AG10803 (cell line): Measurements from ENCODE around the gene ITSN1.
"Not testable (repeated sequence)": the region's sequence is repeated elsewhere in the genome, so short reads cannot be mapped to it uniquely, and the experiment has no call there.

Experiments used
- DNase-seq: peaks from one replicate; pipeline ENCODE4 v3.0.0; 2010; ENCODE audit warnings: low read depth
- H3K4me3 ChIP-seq: 2 replicates; pipeline ENCODE4 v1.5.1; 2011; ENCODE audit warnings: mild to moderate bottlenecking, low read length, control low read depth
- CTCF ChIP-seq: conservative IDR thresholded peaks from 2 replicates; pipeline ENCODE4 v1.5.1; 2011; ENCODE audit warnings: mild to moderate bottlenecking, low read length, control low read depth, inconsistent platforms

ITSN1 gene

GRCh38 chr21:33857846-33858666 lies 215.8 kb downstream of the ITSN1 start:
- DNase-seq: no peak
- TF ChIP-seq CTCF: no peak
- no peak overlapping the region for H3K4me3 ChIP-seq

- DNase-seq: no peak
Measured at GRCh38 chr21:33858667-33859372, 216.5 kb downstream of the ITSN1 start.

GRCh38 chr21:33859373-33860102 lies 217.2 kb downstream of the ITSN1 start:
- H3K4me3 ChIP-seq: no peak overlapping the region
- TF ChIP-seq CTCF: no peak
- DNase-seq: no peak

More at GRCh38 chr21:33858667-33859372, 216.5 kb downstream of the ITSN1 start:
- no peak overlapping the region for H3K4me3 ChIP-seq
- TF ChIP-seq CTCF: no peak

GRCh38 chr21:33860332-33860879 lies 218.1 kb downstream of the ITSN1 start:
- TF ChIP-seq CTCF: no peak
- DNase-seq: no peak
- H3K4me3 ChIP-seq: no peak overlapping the region

- TF ChIP-seq CTCF: no peak
- no peak overlapping the region for H3K4me3 ChIP-seq
Measured at GRCh38 chr21:33861125-33861524, 218.8 kb downstream of the ITSN1 start.

GRCh38 chr21:33863191-33863590 lies 220.9 kb downstream of the ITSN1 start:
- not testable (repeated sequence) for DNase-seq

More at GRCh38 chr21:33861125-33861524, 218.8 kb downstream of the ITSN1 start:
- no peak for DNase-seq

GRCh38 chr21:33864150-33864549 lies 221.8 kb downstream of the ITSN1 start:
- no peak for TF ChIP-seq CTCF
- no peak overlapping the region for H3K4me3 ChIP-seq
- no peak for DNase-seq

More at GRCh38 chr21:33863191-33863590, 220.9 kb downstream of the ITSN1 start:
- not testable (repeated sequence) for H3K4me3 ChIP-seq
